DOHH2 (cell line): ENCODE results near the gene C1QTNF12.

Experiments
- EZH2phosphoT487 ChIP-seq: fragments of 200-600 bp; sonication (generic); IDR thresholded peaks from 2 replicates; pipeline ENCODE4 v1.6.1; 2017; ENCODE audit warnings: borderline replicate concordance, mild to moderate bottlenecking, antibody characterized with exemption, low read length, moderate library complexity, mixed read lengths
- TF ChIP-seq, protein P1 (sequence below): fragments of 200-600 bp; sonication (generic); IDR thresholded peaks from one replicate; pipeline ENCODE4 v1.5.1; 2014; ENCODE audit warnings: antibody characterized with exemption, mild to moderate bottlenecking, low read depth, low read length; ENCODE audit not compliant: poor library complexity, severe bottlenecking

DNA sequence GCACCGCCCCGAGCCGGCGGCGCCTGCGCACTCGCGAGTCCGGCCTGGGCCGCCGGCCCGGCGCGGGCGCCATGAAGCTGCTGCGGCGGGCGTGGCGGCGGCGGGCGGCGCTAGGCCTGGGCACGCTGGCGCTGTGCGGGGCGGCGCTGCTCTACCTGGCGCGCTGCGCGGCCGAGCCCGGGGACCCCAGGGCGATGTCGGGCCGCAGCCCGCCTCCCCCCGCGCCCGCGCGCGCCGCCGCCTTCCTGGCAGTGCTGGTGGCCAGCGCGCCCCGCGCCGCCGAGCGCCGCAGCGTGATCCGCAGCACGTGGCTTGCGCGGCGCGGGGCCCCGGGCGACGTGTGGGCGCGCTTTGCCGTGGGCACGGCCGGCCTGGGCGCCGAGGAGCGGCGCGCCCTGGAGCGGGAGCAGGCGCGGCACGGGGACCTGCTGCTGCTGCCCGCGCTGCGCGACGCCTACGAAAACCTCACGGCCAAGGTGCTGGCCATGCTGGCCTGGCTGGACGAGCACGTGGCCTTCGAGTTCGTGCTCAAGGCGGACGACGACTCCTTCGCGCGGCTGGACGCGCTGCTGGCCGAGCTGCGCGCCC is 14.2 kb downstream of the C1QTNF12 start, which contains the start of gene B3GALT6:
- no peak for TF ChIP-seq EZH2phosphoT487
- TF ChIP-seq, protein P1, sequence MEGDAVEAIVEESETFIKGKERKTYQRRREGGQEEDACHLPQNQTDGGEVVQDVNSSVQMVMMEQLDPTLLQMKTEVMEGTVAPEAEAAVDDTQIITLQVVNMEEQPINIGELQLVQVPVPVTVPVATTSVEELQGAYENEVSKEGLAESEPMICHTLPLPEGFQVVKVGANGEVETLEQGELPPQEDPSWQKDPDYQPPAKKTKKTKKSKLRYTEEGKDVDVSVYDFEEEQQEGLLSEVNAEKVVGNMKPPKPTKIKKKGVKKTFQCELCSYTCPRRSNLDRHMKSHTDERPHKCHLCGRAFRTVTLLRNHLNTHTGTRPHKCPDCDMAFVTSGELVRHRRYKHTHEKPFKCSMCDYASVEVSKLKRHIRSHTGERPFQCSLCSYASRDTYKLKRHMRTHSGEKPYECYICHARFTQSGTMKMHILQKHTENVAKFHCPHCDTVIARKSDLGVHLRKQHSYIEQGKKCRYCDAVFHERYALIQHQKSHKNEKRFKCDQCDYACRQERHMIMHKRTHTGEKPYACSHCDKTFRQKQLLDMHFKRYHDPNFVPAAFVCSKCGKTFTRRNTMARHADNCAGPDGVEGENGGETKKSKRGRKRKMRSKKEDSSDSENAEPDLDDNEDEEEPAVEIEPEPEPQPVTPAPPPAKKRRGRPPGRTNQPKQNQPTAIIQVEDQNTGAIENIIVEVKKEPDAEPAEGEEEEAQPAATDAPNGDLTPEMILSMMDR: no peak
